Suprapubic skin (tissue), 4 donors: ENCODE data around the gene GMPR.

Experiments used
- EP300 ChIP-seq: sonication (generic); formaldehyde crosslinking; IDR thresholded peaks from one replicate; pipeline ENCODE4 v1.6.1; 2017; ENCODE audit warnings: antibody characterized with exemption
- POLR2A ChIP-seq, 2 donors: fragments of 450-650 bp; IDR thresholded peaks; one replicate each; pipeline ENCODE4 v1.6.1; 2017; ENCODE audit warnings: antibody characterized with exemption in 2 of 2, mild to moderate bottlenecking in 2 of 2, moderate library complexity in 2 of 2
- POLR2AphosphoS5 ChIP-seq, 3 donors: sonication (generic); formaldehyde crosslinking; IDR thresholded peaks; one replicate each; pipeline ENCODE4 v1.6.1; 2017; ENCODE audit warnings: antibody characterized with exemption in 3 of 3
- TF ChIP-seq, protein P1 (sequence below), 2 donors: fragments of 200-600 bp in 1 of 2; fragments of 450-650 bp in 1 of 2; sonication (generic) in 1 of 2; IDR thresholded peaks; one replicate each; pipeline ENCODE4 v1.5.1; 2016 to 2019; ENCODE audit warnings: antibody characterized with exemption in 2 of 2, mild to moderate bottlenecking in 1 of 2, moderate library complexity in 1 of 2

GRCh38 chr6:16236009-16236501 lies 2.3 kb upstream of the GMPR start:
- TF ChIP-seq, protein P1, sequence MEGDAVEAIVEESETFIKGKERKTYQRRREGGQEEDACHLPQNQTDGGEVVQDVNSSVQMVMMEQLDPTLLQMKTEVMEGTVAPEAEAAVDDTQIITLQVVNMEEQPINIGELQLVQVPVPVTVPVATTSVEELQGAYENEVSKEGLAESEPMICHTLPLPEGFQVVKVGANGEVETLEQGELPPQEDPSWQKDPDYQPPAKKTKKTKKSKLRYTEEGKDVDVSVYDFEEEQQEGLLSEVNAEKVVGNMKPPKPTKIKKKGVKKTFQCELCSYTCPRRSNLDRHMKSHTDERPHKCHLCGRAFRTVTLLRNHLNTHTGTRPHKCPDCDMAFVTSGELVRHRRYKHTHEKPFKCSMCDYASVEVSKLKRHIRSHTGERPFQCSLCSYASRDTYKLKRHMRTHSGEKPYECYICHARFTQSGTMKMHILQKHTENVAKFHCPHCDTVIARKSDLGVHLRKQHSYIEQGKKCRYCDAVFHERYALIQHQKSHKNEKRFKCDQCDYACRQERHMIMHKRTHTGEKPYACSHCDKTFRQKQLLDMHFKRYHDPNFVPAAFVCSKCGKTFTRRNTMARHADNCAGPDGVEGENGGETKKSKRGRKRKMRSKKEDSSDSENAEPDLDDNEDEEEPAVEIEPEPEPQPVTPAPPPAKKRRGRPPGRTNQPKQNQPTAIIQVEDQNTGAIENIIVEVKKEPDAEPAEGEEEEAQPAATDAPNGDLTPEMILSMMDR (IDR thresholded peaks at IDR 0.05), result no peak
- TF ChIP-seq POLR2A (IDR thresholded peaks at IDR 0.05) (no peak), POLR2AphosphoS5 (IDR thresholded peaks at IDR 0.05) (no peak), EP300 (no peak)
